KMS-11 (cell line): ENCODE results near the gene CHCHD6.

Experiments
- H2AFZ ChIP-seq: fragments of 200-600 bp; sonication (generic); 2 replicates; pipeline ENCODE4 v1.6.1; 2016; ENCODE audit warnings: antibody characterized with exemption, mixed run types, low read depth
- H3K27ac ChIP-seq: fragments of 200-600 bp; sonication (generic); 2 replicates; pipeline ENCODE4 v1.6.1; 2016; ENCODE audit warnings: mild to moderate bottlenecking, mixed run types
- H3K27me3 ChIP-seq: fragments of 200-600 bp; sonication (generic); 2 replicates; pipeline ENCODE4 v1.6.1; 2017; ENCODE audit warnings: mild to moderate bottlenecking, low read depth, mixed run types, moderate library complexity; ENCODE audit not compliant: insufficient read depth
- H3K36me3 ChIP-seq: fragments of 200-600 bp; sonication (generic); 2 replicates; pipeline ENCODE4 v1.6.1; 2017; ENCODE audit warnings: mild to moderate bottlenecking, mixed run types; ENCODE audit not compliant: insufficient read depth
- H3K4me1 ChIP-seq: fragments of 200-600 bp; sonication (generic); 2 replicates; pipeline ENCODE4 v1.6.1; 2016; ENCODE audit warnings: mild to moderate bottlenecking, low read depth, mixed run types; ENCODE audit not compliant: poor library complexity, severe bottlenecking
- H3K4me2 ChIP-seq: fragments of 200-600 bp; sonication (generic); 2 replicates; pipeline ENCODE4 v1.7.0; 2016; ENCODE audit warnings: mild to moderate bottlenecking, mixed run types
- H3K4me3 ChIP-seq: fragments of 200-600 bp; sonication (generic); IDR thresholded peaks from 2 replicates; pipeline ENCODE4 v1.6.1; 2017; ENCODE audit warnings: low read depth, low read length, mixed read lengths; ENCODE audit not compliant: insufficient read depth
- H3K79me2 ChIP-seq: fragments of 200-600 bp; sonication (generic); 2 replicates; pipeline ENCODE4 v1.6.1; 2016; ENCODE audit warnings: low read depth, mixed run types; ENCODE audit not compliant: insufficient read depth
- H3K9ac ChIP-seq: fragments of 200-600 bp; sonication (generic); 2 replicates; pipeline ENCODE4 v1.6.1; 2016; ENCODE audit warnings: mild to moderate bottlenecking, mixed run types
- H4K20me1 ChIP-seq: fragments of 200-600 bp; sonication (generic); 2 replicates; pipeline ENCODE4 v1.6.1; 2016; ENCODE audit warnings: mild to moderate bottlenecking, mixed run types; ENCODE audit not compliant: insufficient read depth
- CTCF ChIP-seq: fragments of 200-600 bp; sonication (generic); conservative IDR thresholded peaks from 2 replicates; pipeline ENCODE4 v1.6.1; 2017; ENCODE audit warnings: low read depth, mild to moderate bottlenecking, antibody characterized with exemption, low read length, moderate library complexity, mixed read lengths

Gene CHCHD6

DNA sequence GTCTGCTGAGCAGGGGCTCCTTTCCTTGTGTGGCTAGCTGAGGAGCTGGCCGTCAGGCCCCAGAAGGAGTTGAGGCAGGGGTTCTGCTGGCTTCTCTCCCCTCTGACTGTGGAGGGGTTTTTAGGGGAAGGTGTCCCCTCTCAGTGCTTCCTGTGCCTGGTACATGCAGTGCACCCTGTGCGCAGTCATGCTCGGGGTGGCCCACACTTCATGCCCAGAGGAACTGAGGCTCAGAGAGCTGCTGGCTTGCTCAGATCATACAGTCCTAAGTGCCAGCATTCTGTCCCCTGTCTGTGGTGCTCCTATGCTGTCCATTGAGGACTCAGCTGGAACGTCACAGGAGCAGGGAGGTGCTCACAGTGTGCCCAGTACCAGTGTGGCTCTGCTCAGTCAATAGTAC lies 211.0 kb downstream of the CHCHD6 start:
- Histone ChIP-seq H2AFZ (no peak overlapping the region), H3K9ac (peak overlapping the region; percentile 56; the same call in 1 of the 2 replicates), H4K20me1 (no peaks in the 10 kb centered on the region), H3K27ac (peak overlapping the region; percentile 93), H3K4me3 (no peak overlapping the region), H3K4me1 (peaks cover 94% of the 10 kb centered on the region), H3K79me2 (no peaks in the 10 kb centered on the region), H3K4me2 (peak overlapping the region; percentile 90), H3K27me3 (no peaks in the 10 kb centered on the region), H3K36me3 (no peaks in the 10 kb centered on the region)
- TF ChIP-seq CTCF: no peak

DNA sequence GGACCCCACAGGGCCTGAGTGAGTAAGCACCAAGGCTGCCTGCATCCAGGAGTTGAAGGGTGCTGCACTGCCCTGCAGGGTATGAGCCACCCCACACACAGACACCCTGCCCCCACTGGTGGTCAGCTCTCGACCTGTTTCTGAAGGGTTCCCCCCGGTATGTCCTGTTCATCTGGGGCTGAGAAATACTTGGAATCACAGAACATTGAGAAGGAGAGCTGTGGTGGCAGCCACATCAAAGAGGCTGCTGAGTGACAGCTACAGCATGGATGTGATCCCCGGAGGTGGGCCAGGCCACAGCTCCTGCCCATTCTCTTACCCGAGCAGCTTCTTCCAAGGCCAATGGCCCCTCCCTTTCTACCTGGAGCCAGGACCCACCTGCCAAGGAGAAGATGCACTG lies 212.5 kb downstream of the CHCHD6 start:
- Histone ChIP-seq H3K79me2 (no peaks in the 10 kb centered on the region), H3K4me2 (peak overlapping the region; percentile 90; the same call in 1 of the 2 replicates), H3K9ac (no peak overlapping the region), H4K20me1 (no peaks in the 10 kb centered on the region), H3K27ac (peak overlapping the region; percentile 72; the same call in 1 of the 2 replicates), H3K36me3 (no peaks in the 10 kb centered on the region), H3K27me3 (no peaks in the 10 kb centered on the region), H2AFZ (no peak overlapping the region), H3K4me1 (peaks cover 79% of the 10 kb centered on the region), H3K4me3 (no peak overlapping the region)
- TF ChIP-seq CTCF: no peak

DNA sequence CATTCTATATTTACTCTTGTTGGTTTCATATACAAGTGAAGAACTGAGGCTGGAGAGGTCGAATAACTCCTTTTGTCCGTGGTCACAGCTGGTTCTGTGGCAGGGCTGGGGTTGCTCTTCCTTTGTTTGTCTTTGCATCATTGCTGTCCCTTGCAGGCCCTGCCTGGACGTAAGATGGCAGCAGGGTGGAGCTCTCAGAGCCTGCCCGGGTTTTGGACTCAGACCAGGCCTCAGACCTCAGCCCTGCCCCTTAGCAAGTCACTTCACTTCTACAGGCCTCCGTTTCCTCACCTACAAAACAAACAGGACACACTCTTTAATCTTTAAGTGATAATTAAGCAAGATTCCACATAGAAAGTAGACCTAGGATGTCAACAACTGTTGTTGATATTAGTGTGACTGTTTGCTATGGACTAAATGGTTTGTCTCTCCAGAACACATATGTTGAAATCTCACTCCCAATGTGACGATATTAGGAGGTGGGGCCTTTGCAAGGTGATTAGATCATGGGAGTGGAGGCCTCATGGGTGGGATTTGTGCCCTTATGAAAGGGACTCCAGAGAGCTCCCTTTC lies 213.3 kb downstream of the CHCHD6 start:
- Histone ChIP-seq H3K4me1 (peaks cover 71% of the 10 kb centered on the region), H3K9ac (peak overlapping the region; percentile 13; the same call in 1 of the 2 replicates), H3K27me3 (no peaks in the 10 kb centered on the region), H3K36me3 (no peaks in the 10 kb centered on the region), H2AFZ (peak overlapping the region; percentile 54; the same call in 1 of the 2 replicates), H3K4me2 (peak overlapping the region; percentile 90), H3K27ac (peak overlapping the region; percentile 72), H3K4me3 (no peak overlapping the region), H4K20me1 (no peaks in the 10 kb centered on the region), H3K79me2 (no peaks in the 10 kb centered on the region)
- TF ChIP-seq CTCF: no peak

- H3K36me3 ChIP-seq: no peaks in the 10 kb centered on the region
- H4K20me1 ChIP-seq: no peaks in the 10 kb centered on the region
- H3K4me3 ChIP-seq: no peak overlapping the region
- H3K27me3 ChIP-seq: no peaks in the 10 kb centered on the region
- H3K27ac ChIP-seq: no peak overlapping the region; the same call in 1 of the 2 replicates
- TF ChIP-seq CTCF: no peak
- H3K4me1 ChIP-seq: peaks cover 68% of the 10 kb centered on the region
- H3K79me2 ChIP-seq: no peaks in the 10 kb centered on the region
- no peak overlapping the region for H2AFZ ChIP-seq
- no peak overlapping the region for H3K9ac ChIP-seq
- peak overlapping the region; percentile 90; the same call in 1 of the 2 replicates for H3K4me2 ChIP-seq
Observed at GRCh38 chr3:126918355-126918821, 214.3 kb downstream of the CHCHD6 start.
